GM23338 (cell line): ENCODE measurements around the gene GPI.

ENCODE experiments used
- CREB1 ChIP-seq: fragments of 250-450 bp; sonication (Bioruptor Pico); IDR thresholded peaks from 2 replicates; pipeline ENCODE4 v1.5.0; 2020; ENCODE audit warnings: low read depth, mild to moderate bottlenecking, moderate library complexity
- CTCF ChIP-seq, 2 experiments: fragments of 200-600 bp in 1 of 2; sonication (generic) in 1 of 2; conservative IDR thresholded peaks; 2 replicates each; pipeline versions ENCODE4 v1.5.1 to v1.6.1; 2016 to 2017; ENCODE audit warnings: antibody characterized with exemption in 2 of 2, low read depth in 2 of 2, mild to moderate bottlenecking in 2 of 2, moderate library complexity in 1 of 2
- ETS1 ChIP-seq: IDR thresholded peaks from 2 replicates; pipeline ENCODE4 v1.6.1; 2016; ENCODE audit warnings: antibody characterized with exemption
- EZH2 ChIP-seq: fragments of 200-600 bp; sonication (generic); IDR thresholded peaks from one replicate; pipeline ENCODE4 v1.8.0; 2017; ENCODE audit warnings: antibody characterized with exemption, mild to moderate bottlenecking, low read depth; ENCODE audit not compliant: unreplicated experiment
- EZH2phosphoT487 ChIP-seq: fragments of 200-600 bp; sonication (generic); IDR thresholded peaks from one replicate; pipeline ENCODE4 v1.8.1; 2018; ENCODE audit warnings: antibody characterized with exemption; ENCODE audit not compliant: unreplicated experiment
- JUNB ChIP-seq: IDR thresholded peaks from one replicate; pipeline ENCODE4 v1.6.1; 2016; ENCODE audit warnings: antibody characterized with exemption; ENCODE audit not compliant: unreplicated experiment
- NANOG ChIP-seq: IDR thresholded peaks from 2 replicates; pipeline ENCODE4 v1.6.1; 2016; ENCODE audit warnings: antibody characterized with exemption, borderline replicate concordance
- POLR2AphosphoS5 ChIP-seq: IDR thresholded peaks from 2 replicates; pipeline ENCODE4 v1.6.1; 2016; ENCODE audit warnings: antibody characterized with exemption, low read depth
- REST ChIP-seq: IDR thresholded peaks from one replicate; pipeline ENCODE4 v1.6.1; 2018; ENCODE audit warnings: antibody characterized with exemption; ENCODE audit not compliant: unreplicated experiment
- STAT1 ChIP-seq: IDR thresholded peaks from one replicate; pipeline ENCODE4 v1.6.1; 2016; ENCODE audit warnings: antibody characterized with exemption; ENCODE audit not compliant: unreplicated experiment
- ZNF114 ChIP-seq: fragments of 250-450 bp; sonication (Bioruptor Pico); IDR thresholded peaks from 2 replicates; pipeline ENCODE4 v1.5.0; 2020; ENCODE audit warnings: mild to moderate bottlenecking, moderate library complexity
- ZNF331 ChIP-seq: fragments of 250-450 bp; sonication (Bioruptor Pico); IDR thresholded peaks from 2 replicates; pipeline ENCODE4 v1.5.0; 2020; ENCODE audit warnings: low read depth, mild to moderate bottlenecking, moderate library complexity
- ZNF462 ChIP-seq: fragments of 250-450 bp; sonication (Bioruptor Pico); IDR thresholded peaks from 2 replicates; pipeline ENCODE4 v1.5.0; 2020; ENCODE audit warnings: mild to moderate bottlenecking, moderate library complexity

GRCh38 chr19:34325181-34325580 is 39.8 kb upstream of the GPI start:
- TF ChIP-seq POLR2AphosphoS5, result no peak
- TF ChIP-seq CTCF (conservative IDR thresholded peaks at IDR 0.05; ENCODE audit: low read depth in 2 of 2), result no peak
- no peak for TF ChIP-seq ETS1
- TF ChIP-seq REST, result no peak
- no peak for TF ChIP-seq EZH2
- TF ChIP-seq EZH2phosphoT487, result no peak
- TF ChIP-seq NANOG, result no peak
- no peak for TF ChIP-seq ZNF114 (CRISPR knock-in tag)
- no peak for TF ChIP-seq CREB1 (CRISPR knock-in tag)
- no peak for TF ChIP-seq STAT1
- TF ChIP-seq ZNF331 (CRISPR knock-in tag), result no peak
- TF ChIP-seq JUNB, result no peak
- TF ChIP-seq ZNF462 (CRISPR knock-in tag), result no peak
